GM12892 (cell line): ENCODE results near the gene EEIG1.

ENCODE experiments used
- DNase-seq: peaks from one replicate; pipeline ENCODE4 v3.0.0; 2011; ENCODE audit not compliant: insufficient read length
- FAIRE-seq: peaks from 2 replicates; lab custom pipeline; 2011; peaks lifted over from hg19 to GRCh38; lab: Jason Lieb, UNC
- POLR2A ChIP-seq: IDR thresholded peaks from 2 replicates; pipeline ENCODE4 v1.6.1; 2011; ENCODE audit warnings: low read depth, low read length, control low read depth
- POLR2AphosphoS5 ChIP-seq: IDR thresholded peaks from 2 replicates; pipeline ENCODE4 v1.6.1; 2011; ENCODE audit warnings: low read depth, low read length, control low read depth
- TAF1 ChIP-seq: IDR thresholded peaks from 2 replicates; pipeline ENCODE4 v1.6.1; 2011; ENCODE audit warnings: low read depth, mild to moderate bottlenecking, control low read depth, low read length, borderline replicate concordance

EEIG1 gene

GRCh38 chr9:127991017-127991756, 10.4 kb upstream of the EEIG1 start:
- TF ChIP-seq POLR2A (no peak), TAF1 (no peak), POLR2AphosphoS5 (no peak)
- DNase-seq (no peak), FAIRE-seq (no peak)

DNA sequence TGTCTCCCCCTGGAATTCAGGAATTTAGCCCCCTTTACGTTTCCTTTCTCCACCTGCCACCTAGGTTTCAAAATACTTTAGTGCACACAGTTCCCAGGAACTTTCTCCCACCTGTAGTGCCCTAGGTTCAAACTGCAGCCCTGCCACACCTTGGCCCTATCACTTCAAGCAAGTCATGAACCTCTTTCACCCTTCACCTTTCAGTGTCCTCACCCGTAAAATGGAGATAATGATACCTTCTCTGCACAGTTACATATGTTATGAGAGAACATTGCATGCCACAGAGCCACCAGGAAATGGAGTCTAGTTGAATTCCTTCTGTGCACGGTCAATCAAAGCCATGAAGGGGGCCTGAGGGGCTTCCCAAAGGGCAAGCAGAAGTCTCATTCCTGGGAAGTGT, 9.8 kb upstream of the EEIG1 start:
- no peak for FAIRE-seq
- TF ChIP-seq POLR2A (no peak), TAF1 (no peak), POLR2AphosphoS5 (no peak)
- no peak for DNase-seq

DNA sequence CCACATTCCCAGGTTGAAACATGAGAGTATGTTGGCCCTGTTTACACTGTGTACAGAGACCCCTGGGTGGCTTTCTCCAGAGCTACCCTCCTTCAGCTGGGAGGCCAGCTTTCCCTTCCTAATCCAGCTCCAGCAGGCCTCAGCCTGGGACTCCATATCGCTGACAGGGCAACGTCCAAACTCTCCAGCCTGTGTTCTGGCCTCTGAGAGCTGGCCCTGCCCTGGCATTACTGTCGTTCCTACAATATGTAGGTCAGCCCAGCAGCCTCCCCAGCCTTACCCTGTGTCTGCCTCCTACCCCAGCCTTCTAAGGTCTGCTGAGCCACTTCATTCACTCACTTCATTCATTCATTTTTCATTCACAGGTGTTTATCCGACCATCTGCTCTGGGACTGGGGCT, 8.3 kb upstream of the EEIG1 start:
- no peak for TF ChIP-seq POLR2AphosphoS5
- TF ChIP-seq POLR2A, result no peak
- no peak for TF ChIP-seq TAF1
- DNase-seq, result no peak
- FAIRE-seq, result no peak

DNA sequence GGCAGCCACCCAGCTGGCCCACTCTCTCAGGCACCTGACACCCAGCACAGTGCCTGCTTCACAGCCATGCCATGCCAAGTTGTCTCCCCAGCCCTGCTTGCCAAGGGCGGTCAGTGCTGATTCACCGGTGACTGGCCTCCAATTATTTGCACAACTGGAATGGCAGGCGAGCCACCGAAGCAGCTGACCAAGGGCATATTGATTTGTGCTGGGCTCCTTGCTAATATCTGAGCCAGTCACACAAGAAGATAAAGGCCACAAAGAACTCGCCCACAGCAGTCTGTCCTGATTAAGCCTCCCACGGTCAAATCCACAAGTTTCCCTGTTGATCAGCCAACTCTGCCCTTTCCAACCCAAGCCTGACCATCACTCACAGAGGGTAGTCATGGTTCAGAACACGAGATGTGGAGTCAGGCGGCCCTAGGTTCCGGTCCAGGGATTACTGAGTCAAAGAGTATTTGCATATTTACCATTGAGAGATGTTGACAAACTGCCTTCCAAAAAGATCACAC, 6.4 kb upstream of the EEIG1 start:
- DNase-seq (no peak), FAIRE-seq (peak; percentile 73)
- TF ChIP-seq POLR2AphosphoS5 (no peak), TAF1 (no peak), POLR2A (no peak)

DNA sequence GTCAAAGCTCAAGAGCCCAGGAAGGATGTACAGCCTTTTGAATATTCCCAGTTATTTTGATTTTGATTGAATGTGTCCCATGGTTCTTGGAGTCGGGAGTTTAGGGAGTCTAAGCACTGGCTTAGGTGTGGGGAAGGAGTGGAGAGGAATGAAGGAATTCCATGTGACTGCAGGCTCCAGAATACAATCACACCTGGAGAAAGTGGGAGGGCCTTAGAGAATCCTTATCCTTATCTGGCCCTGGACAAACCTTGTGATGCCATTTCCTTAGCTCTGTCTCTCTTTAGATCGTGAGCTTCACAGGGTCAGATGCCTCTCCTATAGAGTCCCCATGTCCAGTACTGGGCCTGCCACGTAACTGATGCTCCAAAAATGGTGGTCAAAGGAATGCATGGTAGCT, 4.2 kb upstream of the EEIG1 start:
- FAIRE-seq, result no peak

GRCh38 chr9:127983847-127984289, 3.1 kb upstream of the EEIG1 start:
- TF ChIP-seq POLR2AphosphoS5 (no peak), POLR2A (0 out of 2 replicates have a peak, but pooled peaks have one; percentile 38), TAF1 (no peak; the same call in 1 of the 2 replicates)
- DNase-seq (no peak), FAIRE-seq (peak; percentile 90)

More for the DNA sequence above, 4.2 kb upstream of the EEIG1 start:
- no peak for TF ChIP-seq POLR2A
- no peak for DNase-seq

GRCh38 chr9:127982912-127983311, 2.1 kb upstream of the EEIG1 start:
- no peak for TF ChIP-seq POLR2AphosphoS5
- TF ChIP-seq TAF1, result no peak
- no peak for TF ChIP-seq POLR2A
- DNase-seq (no peak), FAIRE-seq (no peak)

GRCh38 chr9:127981559-127982121, 851 bp upstream of the EEIG1 start:
- TF ChIP-seq POLR2AphosphoS5 (no peak), TAF1 (no peak), POLR2A (no peak)
- no peak for DNase-seq
- no peak for FAIRE-seq

GRCh38 chr9:127980060-127980705, 606 bp downstream of the EEIG1 start:
- no peak for FAIRE-seq
- TF ChIP-seq TAF1, result no peak
- no peak for DNase-seq

- FAIRE-seq, result peak; percentile 83
- no peak for DNase-seq
- TF ChIP-seq TAF1, result no peak
- TF ChIP-seq POLR2A, result peak; percentile 53; the same call in 1 of the 2 replicates
Measured at GRCh38 chr9:127979333-127980059, 1.3 kb downstream of the EEIG1 start.

DNA sequence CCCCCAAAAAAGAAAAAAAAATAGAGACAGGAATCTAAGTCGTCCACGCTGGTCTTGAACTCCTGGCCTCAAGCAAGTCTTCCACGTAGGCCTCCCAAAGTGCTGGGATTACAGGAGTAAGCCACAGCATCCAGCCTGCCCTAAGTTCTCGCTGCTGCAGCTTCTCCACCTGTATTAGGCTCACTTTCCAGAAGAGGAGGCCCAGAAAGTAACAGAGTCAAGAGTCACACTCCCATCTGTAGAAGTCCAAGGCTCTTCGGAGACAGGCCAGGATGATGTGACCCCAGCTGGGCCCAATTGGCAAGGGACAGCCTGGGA, 1.8 kb downstream of the EEIG1 start:
- no peak for DNase-seq
- FAIRE-seq, result no peak
- no peak for TF ChIP-seq POLR2A
- no peak for TF ChIP-seq POLR2AphosphoS5
- TF ChIP-seq TAF1, result no peak
